ENCODE measurements around the gene SHB.

The SHB gene

DNA sequence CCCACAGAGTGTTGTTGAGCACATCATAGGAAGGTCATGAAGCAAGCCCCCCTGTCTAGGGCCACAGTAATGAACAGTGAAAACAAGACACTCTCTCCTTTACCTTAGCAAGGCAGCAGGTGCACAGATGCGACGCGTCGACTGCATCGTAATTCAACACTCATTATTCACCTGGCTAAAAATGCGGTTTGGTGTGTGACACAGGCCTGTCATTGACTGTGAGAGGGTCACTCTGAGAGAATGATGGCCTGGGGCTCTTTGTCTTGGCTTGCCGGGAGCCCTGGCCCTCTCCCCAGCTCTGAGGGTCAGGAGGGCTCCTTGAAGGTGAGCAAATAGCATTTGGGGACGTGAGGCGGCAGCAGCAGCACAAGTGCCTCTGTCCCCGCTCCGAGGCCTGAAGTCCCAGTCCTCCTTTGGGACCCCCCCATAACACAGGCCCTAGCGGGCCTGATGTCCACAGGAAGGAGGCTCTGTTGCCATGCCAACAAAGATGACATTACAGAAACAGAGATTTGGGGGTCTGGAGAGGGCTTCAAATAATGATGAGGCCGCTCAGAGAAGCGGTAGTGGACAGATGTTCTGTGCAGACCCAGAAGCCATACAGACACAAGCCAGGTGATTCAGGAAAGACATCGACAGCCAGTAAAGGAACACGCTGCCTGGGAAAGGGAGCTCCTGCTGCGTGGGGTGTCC is 46.7 kb downstream of the SHB start:
- H3K27ac ChIP-seq (ENCODE audit: extremely low read depth, low read depth, low read length): no peak overlapping the region
- ChIA-PET CTCF (interaction anchor here (0.6 kb wide), 1 partner anchor 31 kb away, joined by 3 read pairs; no protein-coding TSS in a partner anchor), POLR2A (no interaction called here)
- H3K4me3 ChIP-seq (ENCODE audit: low read depth, low read length): no peak overlapping the region
- no peak for TF ChIP-seq ZNF114 (tag by site-specific recombination; IDR thresholded peaks at IDR 0.05)
- TF ChIP-seq ZNF174 (tag by site-specific recombination; IDR thresholded peaks at IDR 0.05): no peak
- TF ChIP-seq MYNN (tag by site-specific recombination; IDR thresholded peaks at IDR 0.05; ENCODE audit: borderline replicate concordance): no peak
- no peak for TF ChIP-seq ZIC2 (tag by site-specific recombination; IDR thresholded peaks at IDR 0.05)
- H3K9me3 ChIP-seq (ENCODE audit: control insufficient read depth, insufficient read depth, low read depth, low read length): no peaks in the 10 kb centered on the region
- peaks cover 0 to 20% of the 10 kb centered on the region in 2 experiments; a peak in 1 of 3 replicates for H3K36me3 ChIP-seq (ENCODE audit: control insufficient read depth in 2 of 2, insufficient read depth in 1 of 2, low read length in 2 of 2)
- H3K4me1 ChIP-seq (ENCODE audit: control insufficient read depth, insufficient read depth, low read length): peaks cover 21% of the 10 kb centered on the region

DNA sequence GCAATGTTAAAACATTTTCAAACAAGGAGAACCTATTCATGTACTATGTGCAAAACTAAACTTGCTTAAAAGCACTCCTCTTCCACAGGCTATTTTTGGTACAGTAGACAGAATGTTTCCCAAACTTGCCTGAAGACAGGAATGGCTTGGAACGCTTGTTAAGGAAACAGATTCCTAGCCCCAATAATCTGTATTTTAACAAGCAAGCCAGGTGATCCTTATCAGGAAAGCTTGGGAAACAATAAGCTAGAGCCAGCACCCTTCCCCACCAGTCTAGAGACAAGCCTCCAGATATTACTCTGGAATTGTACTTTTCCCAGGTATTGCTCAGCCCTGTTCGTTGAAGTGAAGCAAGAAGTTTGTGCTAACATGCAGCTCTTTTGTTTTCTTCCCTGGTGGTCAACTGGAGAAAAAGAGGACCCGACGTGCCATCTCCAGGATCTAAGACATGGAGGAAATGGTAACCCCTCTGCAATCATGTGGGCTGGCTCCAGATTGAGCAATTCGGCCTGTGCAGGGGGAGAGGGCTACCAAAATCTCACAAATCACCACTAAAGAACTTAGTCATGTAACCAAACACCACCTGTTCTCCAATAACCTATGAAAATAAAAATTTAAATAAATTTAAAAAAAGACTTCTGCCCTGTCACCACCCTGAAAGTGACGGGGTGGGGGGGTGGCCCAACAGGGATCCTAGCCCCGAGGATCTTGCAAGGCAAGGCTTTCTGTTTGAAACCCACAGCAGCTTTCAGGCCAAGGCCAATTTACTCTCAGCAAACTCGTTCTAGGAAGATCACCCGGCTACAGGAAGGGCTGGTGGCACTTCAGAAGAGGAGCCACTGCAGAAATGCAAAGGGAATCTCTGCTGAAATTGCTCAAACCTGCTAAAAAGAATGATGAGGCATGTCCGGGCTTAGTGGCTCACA is 48.6 kb downstream of the SHB start:
- ChIA-PET POLR2A (no interaction called here), CTCF (interaction anchor here (0.6 to 0.8 kb wide), 2 partner anchors 107 to 244 kb away, joined by 3 to 5 read pairs; no protein-coding TSS in a partner anchor)
- Histone ChIP-seq H3K36me3 (ENCODE audit: control insufficient read depth in 2 of 2, insufficient read depth in 1 of 2, low read length in 2 of 2) (peaks cover 0 to 29% of the 10 kb centered on the region in 2 experiments; a peak in 1 of 3 replicates), H3K27ac (ENCODE audit: extremely low read depth, low read depth, low read length) (no peak overlapping the region), H3K9me3 (ENCODE audit: control insufficient read depth, insufficient read depth, low read depth, low read length) (no peaks in the 10 kb centered on the region), H3K4me1 (ENCODE audit: control insufficient read depth, insufficient read depth, low read length) (peaks cover 21% of the 10 kb centered on the region), H3K4me3 (ENCODE audit: low read depth, low read length) (no peak overlapping the region)
- TF ChIP-seq ZFHX2 (tag by site-specific recombination; conservative IDR thresholded peaks at IDR 0.05) (no peak), SP7 (tag by site-specific recombination; IDR thresholded peaks at IDR 0.05) (no peak), ZNF600 (tag by site-specific recombination; IDR thresholded peaks at IDR 0.05) (no peak), YY1 (tag by site-specific recombination; IDR thresholded peaks at IDR 0.05) (no peak), ZNF311 (tag by site-specific recombination; IDR thresholded peaks at IDR 0.05; ENCODE audit: borderline replicate concordance) (no peak), ZNF157 (tag by site-specific recombination; IDR thresholded peaks at IDR 0.05) (no peak), ZBTB1 (tag by site-specific recombination; IDR thresholded peaks at IDR 0.05) (no peak), KLF10 (tag by site-specific recombination; IDR thresholded peaks at IDR 0.05) (no peak), MYNN (tag by site-specific recombination; IDR thresholded peaks at IDR 0.05; ENCODE audit: borderline replicate concordance) (no peak), ZNF501 (tag by site-specific recombination; IDR thresholded peaks at IDR 0.05) (no peak), ZNF274 (IDR thresholded peaks at IDR 0.05; ENCODE audit: low read length) (no peak), ZNF274 (tag by site-specific recombination; IDR thresholded peaks at IDR 0.05; ENCODE audit: borderline replicate concordance) (no peak), ZNF416 (tag by site-specific recombination; IDR thresholded peaks at IDR 0.05) (no peak), ZNF112 (tag by site-specific recombination; IDR thresholded peaks at IDR 0.05) (no peak), ZNF549 (tag by site-specific recombination; IDR thresholded peaks at IDR 0.05) (no peak)
- TF ChIP-seq, protein P1, sequence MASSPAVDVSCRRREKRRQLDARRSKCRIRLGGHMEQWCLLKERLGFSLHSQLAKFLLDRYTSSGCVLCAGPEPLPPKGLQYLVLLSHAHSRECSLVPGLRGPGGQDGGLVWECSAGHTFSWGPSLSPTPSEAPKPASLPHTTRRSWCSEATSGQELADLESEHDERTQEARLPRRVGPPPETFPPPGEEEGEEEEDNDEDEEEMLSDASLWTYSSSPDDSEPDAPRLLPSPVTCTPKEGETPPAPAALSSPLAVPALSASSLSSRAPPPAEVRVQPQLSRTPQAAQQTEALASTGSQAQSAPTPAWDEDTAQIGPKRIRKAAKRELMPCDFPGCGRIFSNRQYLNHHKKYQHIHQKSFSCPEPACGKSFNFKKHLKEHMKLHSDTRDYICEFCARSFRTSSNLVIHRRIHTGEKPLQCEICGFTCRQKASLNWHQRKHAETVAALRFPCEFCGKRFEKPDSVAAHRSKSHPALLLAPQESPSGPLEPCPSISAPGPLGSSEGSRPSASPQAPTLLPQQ (tag by site-specific recombination; IDR thresholded peaks at IDR 0.05): no peak
- TF ChIP-seq, protein P2, sequence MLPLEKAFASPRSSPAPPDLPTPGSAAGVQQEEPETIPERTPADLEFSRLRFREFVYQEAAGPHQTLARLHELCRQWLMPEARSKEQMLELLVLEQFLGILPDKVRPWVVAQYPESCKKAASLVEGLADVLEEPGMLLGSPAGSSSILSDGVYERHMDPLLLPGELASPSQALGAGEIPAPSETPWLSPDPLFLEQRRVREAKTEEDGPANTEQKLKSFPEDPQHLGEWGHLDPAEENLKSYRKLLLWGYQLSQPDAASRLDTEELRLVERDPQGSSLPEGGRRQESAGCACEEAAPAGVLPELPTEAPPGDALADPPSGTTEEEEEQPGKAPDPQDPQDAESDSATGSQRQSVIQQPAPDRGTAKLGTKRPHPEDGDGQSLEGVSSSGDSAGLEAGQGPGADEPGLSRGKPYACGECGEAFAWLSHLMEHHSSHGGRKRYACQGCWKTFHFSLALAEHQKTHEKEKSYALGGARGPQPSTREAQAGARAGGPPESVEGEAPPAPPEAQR (tag by site-specific recombination; IDR thresholded peaks at IDR 0.05): no peak
- TF ChIP-seq, protein P3, sequence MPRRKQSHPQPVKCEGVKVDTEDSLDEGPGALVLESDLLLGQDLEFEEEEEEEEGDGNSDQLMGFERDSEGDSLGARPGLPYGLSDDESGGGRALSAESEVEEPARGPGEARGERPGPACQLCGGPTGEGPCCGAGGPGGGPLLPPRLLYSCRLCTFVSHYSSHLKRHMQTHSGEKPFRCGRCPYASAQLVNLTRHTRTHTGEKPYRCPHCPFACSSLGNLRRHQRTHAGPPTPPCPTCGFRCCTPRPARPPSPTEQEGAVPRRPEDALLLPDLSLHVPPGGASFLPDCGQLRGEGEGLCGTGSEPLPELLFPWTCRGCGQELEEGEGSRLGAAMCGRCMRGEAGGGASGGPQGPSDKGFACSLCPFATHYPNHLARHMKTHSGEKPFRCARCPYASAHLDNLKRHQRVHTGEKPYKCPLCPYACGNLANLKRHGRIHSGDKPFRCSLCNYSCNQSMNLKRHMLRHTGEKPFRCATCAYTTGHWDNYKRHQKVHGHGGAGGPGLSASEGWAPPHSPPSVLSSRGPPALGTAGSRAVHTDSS (tag by site-specific recombination; IDR thresholded peaks at IDR 0.05): no peak
- TF ChIP-seq, protein P4, sequence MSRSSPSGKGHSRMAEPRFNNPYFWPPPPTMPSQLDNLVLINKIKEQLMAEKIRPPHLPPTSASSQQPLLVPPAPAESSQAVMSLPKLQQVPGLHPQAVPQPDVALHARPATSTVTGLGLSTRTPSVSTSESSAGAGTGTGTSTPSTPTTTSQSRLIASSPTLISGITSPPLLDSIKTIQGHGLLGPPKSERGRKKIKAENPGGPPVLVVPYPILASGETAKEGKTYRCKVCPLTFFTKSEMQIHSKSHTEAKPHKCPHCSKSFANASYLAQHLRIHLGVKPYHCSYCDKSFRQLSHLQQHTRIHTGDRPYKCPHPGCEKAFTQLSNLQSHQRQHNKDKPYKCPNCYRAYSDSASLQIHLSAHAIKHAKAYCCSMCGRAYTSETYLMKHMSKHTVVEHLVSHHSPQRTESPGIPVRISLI (tag by site-specific recombination; IDR thresholded peaks at IDR 0.05): no peak
- TF ChIP-seq, protein P5, sequence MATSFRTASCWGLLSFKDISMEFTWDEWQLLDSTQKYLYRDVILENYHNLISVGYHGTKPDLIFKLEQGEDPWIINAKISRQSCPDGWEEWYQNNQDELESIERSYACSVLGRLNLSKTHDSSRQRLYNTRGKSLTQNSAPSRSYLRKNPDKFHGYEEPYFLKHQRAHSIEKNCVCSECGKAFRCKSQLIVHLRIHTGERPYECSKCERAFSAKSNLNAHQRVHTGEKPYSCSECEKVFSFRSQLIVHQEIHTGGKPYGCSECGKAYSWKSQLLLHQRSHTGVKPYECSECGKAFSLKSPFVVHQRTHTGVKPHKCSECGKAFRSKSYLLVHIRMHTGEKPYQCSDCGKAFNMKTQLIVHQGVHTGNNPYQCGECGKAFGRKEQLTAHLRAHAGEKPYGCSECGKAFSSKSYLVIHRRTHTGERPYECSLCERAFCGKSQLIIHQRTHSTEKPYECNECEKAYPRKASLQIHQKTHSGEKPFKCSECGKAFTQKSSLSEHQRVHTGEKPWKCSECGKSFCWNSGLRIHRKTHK (tag by site-specific recombination; IDR thresholded peaks at IDR 0.05): no peak
- TF ChIP-seq, protein P6, sequence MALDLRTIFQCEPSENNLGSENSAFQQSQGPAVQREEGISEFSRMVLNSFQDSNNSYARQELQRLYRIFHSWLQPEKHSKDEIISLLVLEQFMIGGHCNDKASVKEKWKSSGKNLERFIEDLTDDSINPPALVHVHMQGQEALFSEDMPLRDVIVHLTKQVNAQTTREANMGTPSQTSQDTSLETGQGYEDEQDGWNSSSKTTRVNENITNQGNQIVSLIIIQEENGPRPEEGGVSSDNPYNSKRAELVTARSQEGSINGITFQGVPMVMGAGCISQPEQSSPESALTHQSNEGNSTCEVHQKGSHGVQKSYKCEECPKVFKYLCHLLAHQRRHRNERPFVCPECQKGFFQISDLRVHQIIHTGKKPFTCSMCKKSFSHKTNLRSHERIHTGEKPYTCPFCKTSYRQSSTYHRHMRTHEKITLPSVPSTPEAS (tag by site-specific recombination; IDR thresholded peaks at IDR 0.05): no peak
